ENCODE measurements around the gene STXBP5L. TPM values are rescaled to one million over a fixed set of nuclear protein-coding genes. Genes with fewer than 3 reads are reported as not detected.

The STXBP5L gene
- total RNA-seq, 2 experiments from 2014 or later: 2.7 to 10.5 TPM

DNA sequence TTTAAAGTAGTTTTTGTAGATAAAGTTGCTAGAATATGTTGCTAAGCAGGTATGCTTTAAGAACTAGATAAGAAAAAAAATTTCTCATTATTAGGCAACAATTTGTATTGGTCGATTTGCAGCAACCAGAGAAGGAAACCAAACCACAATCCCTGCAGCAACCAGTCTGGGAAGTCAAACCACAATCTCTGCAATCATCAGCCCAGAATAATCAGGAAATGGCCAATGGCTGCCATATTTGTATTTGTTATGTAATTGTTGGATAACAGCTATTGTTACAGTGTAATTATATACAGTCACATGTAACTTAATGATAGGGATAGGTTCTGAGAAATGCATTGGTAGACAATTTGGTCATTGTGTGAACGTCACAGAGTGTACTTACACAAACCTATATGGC, 23.6 kb downstream of the STXBP5L start:
- H4K20me1 ChIP-seq (ENCODE audit: insufficient read depth, low read length): no peaks in the 10 kb centered on the region
- no peak overlapping the region for H3K4me3 ChIP-seq (ENCODE audit: low read depth, low read length, poor library complexity, severe bottlenecking)
- ChIA-PET CTCF (ENCODE audit: unreplicated experiment) (interaction anchor here (0.5 kb wide), 1 partner anchor 83 kb away, joined by 3 read pairs; no protein-coding TSS in a partner anchor), POLR2A (interaction anchor here (0.5 to 0.7 kb wide), 2 partner anchors 80 to 95 kb away, joined by 3 to 5 read pairs; no protein-coding TSS in a partner anchor)
- no peak overlapping the region for H3K27ac ChIP-seq (ENCODE audit: low read depth, low read length, poor library complexity, severe bottlenecking)
- no peak for TF ChIP-seq EZH2phosphoT487 (IDR thresholded peaks at IDR 0.05; ENCODE audit: borderline replicate concordance, low read depth, low read length)
- no peaks in the 10 kb centered on the region for H3K9me2 ChIP-seq (ENCODE audit: insufficient read depth, low read length)
- H2AFZ ChIP-seq (ENCODE audit: low read length): no peak overlapping the region
- H3K4me2 ChIP-seq (ENCODE audit: low read length): no peak overlapping the region
- H3K4me1 ChIP-seq (ENCODE audit: insufficient read depth, low read length, poor library complexity, severe bottlenecking): no peaks in the 10 kb centered on the region
- H3K79me2 ChIP-seq (ENCODE audit: insufficient read depth, low read depth, low read length): no peaks in the 10 kb centered on the region
- intact Hi-C loops (cut with micrococcal nuclease; ENCODE audit: unreplicated experiment): no loop called here
- peaks cover 2% of the 10 kb centered on the region; the same call in 1 of the 2 replicates for H3K9me3 ChIP-seq (ENCODE audit: low read length)
- no peak for DNase-seq (ENCODE audit: low spot score)
- no TSS peak for BruUV-seq (replicated peaks)
- no peaks in the 10 kb centered on the region for H3K36me3 ChIP-seq (ENCODE audit: insufficient read depth, low read length)

DNA sequence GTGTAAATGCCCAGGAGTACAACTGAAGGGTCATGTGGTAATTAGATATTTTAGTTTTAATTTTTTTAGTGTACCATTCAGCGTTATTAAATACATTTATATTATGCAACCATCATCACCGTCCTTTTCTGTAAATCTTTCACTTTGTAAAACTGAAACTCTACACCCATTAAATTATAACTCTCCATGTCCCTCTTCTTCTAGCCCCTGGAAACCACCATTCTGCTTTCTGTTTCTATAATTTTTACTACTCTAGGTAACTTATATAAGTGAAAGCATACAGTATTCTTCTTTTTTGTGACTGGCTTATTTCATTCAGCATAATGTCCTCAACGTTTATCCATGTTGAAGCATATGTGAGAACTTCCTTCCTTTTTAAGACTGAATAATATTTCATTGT, 48.1 kb downstream of the STXBP5L start:
- Histone ChIP-seq H3K4me2 (ENCODE audit: low read length) (no peak overlapping the region), H3K4me1 (ENCODE audit: insufficient read depth, low read length, poor library complexity, severe bottlenecking) (no peaks in the 10 kb centered on the region), H3K27ac (ENCODE audit: low read depth, low read length, poor library complexity, severe bottlenecking) (no peak overlapping the region), H4K20me1 (ENCODE audit: insufficient read depth, low read length) (no peaks in the 10 kb centered on the region), H3K9me3 (ENCODE audit: low read length) (no peaks in the 10 kb centered on the region), H2AFZ (ENCODE audit: low read length) (no peak overlapping the region), H3K9me2 (ENCODE audit: insufficient read depth, low read length) (no peaks in the 10 kb centered on the region), H3K36me3 (ENCODE audit: insufficient read depth, low read length) (no peaks in the 10 kb centered on the region), H3K79me2 (ENCODE audit: insufficient read depth, low read depth, low read length) (no peaks in the 10 kb centered on the region), H3K4me3 (ENCODE audit: low read depth, low read length, poor library complexity, severe bottlenecking) (no peak overlapping the region)
- TF ChIP-seq EZH2phosphoT487 (IDR thresholded peaks at IDR 0.05; ENCODE audit: borderline replicate concordance, low read depth, low read length): no peak
- TF ChIP-seq, protein P1, sequence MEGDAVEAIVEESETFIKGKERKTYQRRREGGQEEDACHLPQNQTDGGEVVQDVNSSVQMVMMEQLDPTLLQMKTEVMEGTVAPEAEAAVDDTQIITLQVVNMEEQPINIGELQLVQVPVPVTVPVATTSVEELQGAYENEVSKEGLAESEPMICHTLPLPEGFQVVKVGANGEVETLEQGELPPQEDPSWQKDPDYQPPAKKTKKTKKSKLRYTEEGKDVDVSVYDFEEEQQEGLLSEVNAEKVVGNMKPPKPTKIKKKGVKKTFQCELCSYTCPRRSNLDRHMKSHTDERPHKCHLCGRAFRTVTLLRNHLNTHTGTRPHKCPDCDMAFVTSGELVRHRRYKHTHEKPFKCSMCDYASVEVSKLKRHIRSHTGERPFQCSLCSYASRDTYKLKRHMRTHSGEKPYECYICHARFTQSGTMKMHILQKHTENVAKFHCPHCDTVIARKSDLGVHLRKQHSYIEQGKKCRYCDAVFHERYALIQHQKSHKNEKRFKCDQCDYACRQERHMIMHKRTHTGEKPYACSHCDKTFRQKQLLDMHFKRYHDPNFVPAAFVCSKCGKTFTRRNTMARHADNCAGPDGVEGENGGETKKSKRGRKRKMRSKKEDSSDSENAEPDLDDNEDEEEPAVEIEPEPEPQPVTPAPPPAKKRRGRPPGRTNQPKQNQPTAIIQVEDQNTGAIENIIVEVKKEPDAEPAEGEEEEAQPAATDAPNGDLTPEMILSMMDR (conservative IDR thresholded peaks at IDR 0.05; ENCODE audit: low read length): no peak
- no peak for DNase-seq (ENCODE audit: low spot score)
- no TSS peak for BruUV-seq (replicated peaks)
- ChIA-PET CTCF (ENCODE audit: unreplicated experiment) (no interaction called here), POLR2A (no interaction called here)
- intact Hi-C loops (cut with micrococcal nuclease; ENCODE audit: unreplicated experiment): no loop called here

DNA sequence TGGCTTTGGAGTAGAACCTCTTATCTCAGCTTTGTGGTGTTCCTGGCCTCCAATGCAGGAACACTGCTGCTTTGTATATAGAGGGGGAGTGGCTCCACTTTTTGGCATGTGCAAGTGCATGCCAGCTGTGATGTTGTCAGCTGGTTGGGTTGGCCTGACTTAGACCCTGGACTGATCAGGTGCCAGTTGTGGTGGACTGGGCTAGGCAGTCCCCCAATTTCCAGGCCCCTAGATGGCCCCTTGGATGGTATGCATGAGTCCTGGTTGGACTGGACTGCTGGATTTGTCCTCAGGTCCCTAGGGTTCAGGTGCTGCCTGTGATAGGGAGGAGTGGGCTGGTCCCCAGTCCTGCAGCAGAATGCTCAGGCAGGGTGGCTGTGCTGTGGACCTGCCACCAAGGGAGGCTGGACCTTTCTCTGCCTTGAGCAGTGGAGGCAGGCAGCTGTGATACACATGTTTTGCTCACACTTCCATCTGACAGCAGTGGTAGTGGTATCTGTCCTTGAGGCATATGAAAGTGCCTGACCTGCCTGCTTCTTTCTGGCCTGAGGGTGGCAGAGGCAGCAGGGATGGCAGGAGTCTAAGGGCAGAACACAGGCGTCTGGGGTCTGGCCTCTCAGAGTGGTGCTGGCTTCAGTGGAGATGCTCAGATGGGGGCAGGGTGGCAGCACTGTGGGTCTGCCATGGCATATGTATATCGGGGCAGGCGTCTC, 74.8 kb downstream of the STXBP5L start:
- no peak overlapping the region for H3K4me2 ChIP-seq (ENCODE audit: low read length)
- H3K9me3 ChIP-seq (ENCODE audit: low read length): no peaks in the 10 kb centered on the region
- H3K36me3 ChIP-seq (ENCODE audit: insufficient read depth, low read length): no peaks in the 10 kb centered on the region
- H3K27ac ChIP-seq (ENCODE audit: low read depth, low read length, poor library complexity, severe bottlenecking): no peak overlapping the region
- no peaks in the 10 kb centered on the region for H3K9me2 ChIP-seq (ENCODE audit: insufficient read depth, low read length)
- H3K4me1 ChIP-seq (ENCODE audit: insufficient read depth, low read length, poor library complexity, severe bottlenecking): no peaks in the 10 kb centered on the region
- H4K20me1 ChIP-seq (ENCODE audit: insufficient read depth, low read length): no peaks in the 10 kb centered on the region
- H3K4me3 ChIP-seq (ENCODE audit: low read depth, low read length, poor library complexity, severe bottlenecking): no peak overlapping the region
- no TSS peak for BruUV-seq (replicated peaks)
- intact Hi-C loops (cut with micrococcal nuclease; ENCODE audit: unreplicated experiment): no loop called here
- DNase-seq (ENCODE audit: low spot score): no peak
- ChIA-PET POLR2A (no interaction called here), CTCF (ENCODE audit: unreplicated experiment) (no interaction called here)
- H3K79me2 ChIP-seq (ENCODE audit: insufficient read depth, low read depth, low read length): no peaks in the 10 kb centered on the region
- H2AFZ ChIP-seq (ENCODE audit: low read length): no peak overlapping the region
- TF ChIP-seq EZH2phosphoT487 (IDR thresholded peaks at IDR 0.05; ENCODE audit: borderline replicate concordance, low read depth, low read length): no peak
- TF ChIP-seq, protein P1 (conservative IDR thresholded peaks at IDR 0.05; ENCODE audit: low read length): no peak

Data from OCI-LY7 (cell line).